Esophagus squamous epithelium (tissue), 4 donors: ENCODE measurements around the gene PAM.

ENCODE experiments used
- POLR2A ChIP-seq, 4 donors: fragments of 450-650 bp; IDR thresholded peaks; one replicate each; pipeline ENCODE4 v1.6.1; 2017; ENCODE audit warnings: antibody characterized with exemption in 4 of 4, mild to moderate bottlenecking in 4 of 4, moderate library complexity in 3 of 4
- TF ChIP-seq, protein P1 (sequence below), 6 experiments: fragments of 450-650 bp in 4 of 6; fragments of 200-600 bp in 2 of 6; sonication (generic) in 2 of 6; IDR thresholded peaks; one replicate each; pipeline ENCODE4 v1.5.1; 2016 to 2019; ENCODE audit warnings: antibody characterized with exemption in 6 of 6, mild to moderate bottlenecking in 4 of 6, moderate library complexity in 4 of 6

DNA sequence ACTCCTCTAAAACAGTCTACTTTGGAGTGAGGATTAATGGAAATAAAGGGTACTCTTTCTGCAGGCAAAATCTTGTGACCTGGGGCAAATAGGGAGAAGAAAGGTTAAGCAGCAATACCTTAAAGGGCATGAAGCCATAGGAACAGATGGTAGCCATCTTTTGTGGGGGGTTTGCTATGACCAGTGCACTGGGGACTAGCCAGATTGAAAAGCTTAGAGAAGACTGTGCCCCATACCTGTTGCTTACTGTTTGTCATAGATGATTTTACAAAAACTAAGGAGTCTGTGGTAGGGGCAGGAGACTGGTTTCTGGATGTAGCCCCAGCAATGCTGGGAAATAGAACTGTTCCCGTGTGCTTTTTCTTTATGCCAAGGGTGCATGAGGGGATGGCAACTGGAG lies 58.6 kb downstream of the PAM start:
- TF ChIP-seq, protein P1, sequence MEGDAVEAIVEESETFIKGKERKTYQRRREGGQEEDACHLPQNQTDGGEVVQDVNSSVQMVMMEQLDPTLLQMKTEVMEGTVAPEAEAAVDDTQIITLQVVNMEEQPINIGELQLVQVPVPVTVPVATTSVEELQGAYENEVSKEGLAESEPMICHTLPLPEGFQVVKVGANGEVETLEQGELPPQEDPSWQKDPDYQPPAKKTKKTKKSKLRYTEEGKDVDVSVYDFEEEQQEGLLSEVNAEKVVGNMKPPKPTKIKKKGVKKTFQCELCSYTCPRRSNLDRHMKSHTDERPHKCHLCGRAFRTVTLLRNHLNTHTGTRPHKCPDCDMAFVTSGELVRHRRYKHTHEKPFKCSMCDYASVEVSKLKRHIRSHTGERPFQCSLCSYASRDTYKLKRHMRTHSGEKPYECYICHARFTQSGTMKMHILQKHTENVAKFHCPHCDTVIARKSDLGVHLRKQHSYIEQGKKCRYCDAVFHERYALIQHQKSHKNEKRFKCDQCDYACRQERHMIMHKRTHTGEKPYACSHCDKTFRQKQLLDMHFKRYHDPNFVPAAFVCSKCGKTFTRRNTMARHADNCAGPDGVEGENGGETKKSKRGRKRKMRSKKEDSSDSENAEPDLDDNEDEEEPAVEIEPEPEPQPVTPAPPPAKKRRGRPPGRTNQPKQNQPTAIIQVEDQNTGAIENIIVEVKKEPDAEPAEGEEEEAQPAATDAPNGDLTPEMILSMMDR (IDR thresholded peaks at IDR 0.05) = no peak
- no peak for TF ChIP-seq POLR2A (IDR thresholded peaks at IDR 0.05)
